Endothelial cell of umbilical vein (primary cell): ENCODE results near the gene SETDB1. TPM values are rescaled to one million over a fixed set of nuclear protein-coding genes. Genes with fewer than 3 reads are reported as not detected.

Experiments
- BruUV-seq: library from RNA; stranded (reverse); fragments of 400-500 nt; replicated peaks from 2 replicates; lab custom pipeline; 2021; lab: Mats Ljungman, UMichigan
- CTCF ChIA-PET: fragments of 300-600, 350-600 bp; sonication (Branson Sonifier 250); formaldehyde crosslinking; loops from one replicate; lab custom pipeline; 2021; ENCODE audit warnings: antibody characterized with exemption, inconsistent platforms; lab: Charles Lee
- POLR2A ChIA-PET: fragments of 300-600, 350-600 bp; sonication (Branson Sonifier 250); formaldehyde crosslinking; loops from one replicate; lab custom pipeline; 2021; ENCODE audit warnings: antibody characterized with exemption, inconsistent platforms; lab: Charles Lee
- DNase-seq: peaks from one replicate; pipeline ENCODE4 v3.0.0-alpha.2; 2011; ENCODE audit warnings: low read depth, low spot score
- FAIRE-seq: peaks from 2 replicates; lab custom pipeline; 2011; peaks lifted over from hg19 to GRCh38; lab: Jason Lieb, UNC
- H2AFZ ChIP-seq: 2 replicates; pipeline ENCODE4 v1.6.0; 2012; ENCODE audit warnings: low read depth, low read length, control low read depth, inconsistent platforms
- H3K27ac ChIP-seq: 2 replicates; pipeline ENCODE4 v1.5.1; 2011; ENCODE audit warnings: low read depth, mild to moderate bottlenecking, control low read depth, low read length, moderate library complexity; ENCODE audit not compliant: insufficient read depth
- H3K27me3 ChIP-seq, 2 experiments: 2 replicates each; pipeline versions ENCODE4 v1.6.0 to v1.6.1; 2011; ENCODE audit warnings: low read length in 2 of 2, mixed read lengths in 1 of 2; ENCODE audit not compliant: control insufficient read depth in 2 of 2, insufficient read depth in 2 of 2
- H3K36me3 ChIP-seq, 2 experiments: 2 replicates in 1 of 2; 3 replicates in 1 of 2; pipeline ENCODE4 v1.5.1; 2011; ENCODE audit warnings: low read length in 2 of 2, mild to moderate bottlenecking in 1 of 2, moderate library complexity in 1 of 2; ENCODE audit not compliant: control insufficient read depth in 2 of 2, insufficient read depth in 2 of 2; ENCODE audit errors: extremely low read depth in 1 of 2
- H3K4me1 ChIP-seq: 3 replicates; pipeline ENCODE4 v1.5.1; 2011; ENCODE audit warnings: mild to moderate bottlenecking, low read length; ENCODE audit not compliant: control insufficient read depth, insufficient read depth; ENCODE audit errors: extremely low read depth
- H3K4me2 ChIP-seq: 2 replicates; pipeline ENCODE4 v1.6.1; 2011; ENCODE audit warnings: low read length, control low read depth, mixed read lengths; ENCODE audit not compliant: insufficient read depth
- H3K4me3 ChIP-seq, 3 experiments: fragments of 200-600 bp in 1 of 3; sonication (generic), shearing (Covaris generic) in 1 of 3; replicated peaks in 1 of 3; 2 replicates each; pipeline ENCODE4 v1.5.1; 2011 to 2016; ENCODE audit warnings: control low read depth in 3 of 3, low read length in 3 of 3, mild to moderate bottlenecking in 2 of 3, inconsistent platforms in 1 of 3, low read depth in 1 of 3, moderate library complexity in 1 of 3; ENCODE audit not compliant: insufficient read depth in 1 of 3
- H3K79me2 ChIP-seq: 2 replicates; pipeline ENCODE4 v1.6.0; 2012; ENCODE audit warnings: low read length, inconsistent platforms; ENCODE audit not compliant: control insufficient read depth, insufficient read depth
- H3K9ac ChIP-seq: replicated peaks from 2 replicates; pipeline ENCODE3; 2011; ENCODE audit warnings: low read length, control low read depth; ENCODE audit not compliant: insufficient read depth; ENCODE audit errors: extremely low read depth
- H3K9me1 ChIP-seq: replicated peaks from 3 replicates; pipeline ENCODE4 v1.6.0; 2011; ENCODE audit warnings: mild to moderate bottlenecking, low read length; ENCODE audit not compliant: control insufficient read depth, insufficient read depth; ENCODE audit errors: extremely low read depth
- H3K9me3 ChIP-seq: replicated peaks from 2 replicates; pipeline ENCODE4 v1.5.1; 2012; ENCODE audit warnings: low read length, inconsistent platforms; ENCODE audit not compliant: control insufficient read depth, insufficient read depth
- H4K20me1 ChIP-seq: replicated peaks from 2 replicates; pipeline ENCODE3; 2011; ENCODE audit warnings: mild to moderate bottlenecking, low read length; ENCODE audit not compliant: control insufficient read depth, insufficient read depth; ENCODE audit errors: extremely low read depth
- CTCF ChIP-seq, 2 donors: IDR thresholded peaks; 1 replicate in 1 of 2; 2 replicates in 1 of 2; pipeline ENCODE4 v1.5.1; 2011; ENCODE audit warnings: low read length in 2 of 2, mild to moderate bottlenecking in 2 of 2, moderate library complexity in 2 of 2, control low read depth in 1 of 2, inconsistent platforms in 1 of 2, low read depth in 1 of 2; ENCODE audit not compliant: insufficient read depth in 1 of 2; ENCODE audit errors: extremely low read depth in 1 of 2
- EZH2 ChIP-seq: IDR thresholded peaks from 2 replicates; pipeline ENCODE4 v1.6.1; 2012; ENCODE audit warnings: borderline replicate concordance, low read depth, mild to moderate bottlenecking, moderate library complexity, low read length, inconsistent platforms; ENCODE audit not compliant: severe bottlenecking
- FOS ChIP-seq: IDR thresholded peaks from 2 replicates; pipeline ENCODE4 v1.6.1; 2011; ENCODE audit warnings: mild to moderate bottlenecking, low read length, moderate library complexity, borderline replicate concordance; ENCODE audit not compliant: insufficient read depth
- GATA2 ChIP-seq: IDR thresholded peaks from 2 replicates; pipeline ENCODE4 v1.7.0; 2011; ENCODE audit warnings: low read depth, mild to moderate bottlenecking, moderate library complexity, mixed read lengths, low read length; ENCODE audit not compliant: insufficient read length, insufficient read depth
- JUN ChIP-seq: IDR thresholded peaks from 2 replicates; pipeline ENCODE4 v1.6.1; 2011; ENCODE audit warnings: borderline replicate concordance, low read depth; ENCODE audit not compliant: insufficient read length, insufficient read depth
- MAX ChIP-seq: IDR thresholded peaks from 2 replicates; pipeline ENCODE4 v1.6.1; 2011; ENCODE audit not compliant: insufficient read depth, insufficient read length
- MYC ChIP-seq: IDR thresholded peaks from one replicate; pipeline ENCODE4 v1.6.1; 2011; ENCODE audit warnings: mild to moderate bottlenecking, low read depth, low read length
- POLR2A ChIP-seq: IDR thresholded peaks from 2 replicates; pipeline ENCODE4 v1.6.1; 2012; ENCODE audit warnings: low read depth, mild to moderate bottlenecking, control low read depth, low read length
- POLR2AphosphoS5 ChIP-seq: IDR thresholded peaks from 2 replicates; pipeline ENCODE4 v1.6.1; 2012; ENCODE audit warnings: low read depth, mild to moderate bottlenecking, control low read depth, low read length, moderate library complexity; ENCODE audit not compliant: insufficient read depth
- dilution Hi-C: fragments of 300-500 bp; cut with MboI; formaldehyde crosslinking; loops from one replicate; pipeline ENCODE4 v1.15.0; 2019; ENCODE audit warnings: low sequenced_read_pairs; ENCODE audit not compliant: extremely low pct_ligation_motif_present
- intact Hi-C: fragments of 100-400 bp; cut with micrococcal nuclease; formaldehyde crosslinking; loops from one replicate; pipeline ENCODE4 v1.10.0; 2022
- polyA plus RNA-seq, 4 experiments: library from polyadenylated mRNA; depleted of rRNA in 3 of 4; stranded (reverse) in 3 of 4; unstranded in 1 of 4; fragments of >200 nt; gene quantifications; 2 replicates each; pipeline versions ENCODE4 v1.2.1 to v1.2.3, GENCODE V29; 2011 to 2012; ENCODE audit warnings: missing spikeins in 1 of 4
- total RNA-seq: library from RNA; stranded (reverse); gene quantifications from 2 replicates; pipeline ENCODE4 v1.2.3, GENCODE V29; 2021

Gene SETDB1
- total and polyA plus RNA-seq, 2 donors (not counting 3 experiments of a cell fraction or from before 2014, with no cell fraction given), result 25.3 to 49.2 TPM

GRCh38 chr1:151000408-151000807 lies 74.2 kb downstream of the SETDB1 start:
- intact Hi-C loops, result no loop called here
- POLR2A ChIA-PET, result no interaction called here
- dilution Hi-C loops, result no loop called here

GRCh38 chr1:151001602-151002001 lies 75.4 kb downstream of the SETDB1 start:
- no TSS peak for BruUV-seq
- no peak overlapping the region for H2AFZ ChIP-seq
- H3K4me1 ChIP-seq, result peaks cover 22% of the 10 kb centered on the region
- H3K9me3 ChIP-seq, result no peaks in the 10 kb centered on the region
- no peaks in the 10 kb centered on the region for H4K20me1 ChIP-seq
- H3K4me2 ChIP-seq, result no peak overlapping the region
- no peaks in the 10 kb centered on the region for H3K79me2 ChIP-seq
- dilution Hi-C loops, result no loop called here
- CTCF ChIA-PET, result interaction anchor here (1.2 to 12.3 kb wide), 2 partner anchors 10 to 20 kb away, joined by 4 to 278 read pairs; partner anchors contain the start of genes ANXA9 and CERS2
- POLR2A ChIA-PET, result interaction anchor here (0.5 kb wide), 1 partner anchor 725 kb away, joined by 5 read pairs; no protein-coding TSS in a partner anchor
- H3K4me3 ChIP-seq, result no peak overlapping the region
- intact Hi-C loops, result no loop called here
- H3K9ac ChIP-seq, result no peak overlapping the region
- peaks cover 0 to 11% of the 10 kb centered on the region in 2 experiments for H3K36me3 ChIP-seq
- H3K9me1 ChIP-seq, result no peaks in the 10 kb centered on the region
- H3K27ac ChIP-seq, result no peak overlapping the region
- FAIRE-seq, result no peak
- no peak for DNase-seq
- no peak for TF ChIP-seq EZH2
- TF ChIP-seq GATA2, result no peak
- TF ChIP-seq POLR2AphosphoS5, result no peak
- no peak for TF ChIP-seq FOS
- no peak for TF ChIP-seq POLR2A
- TF ChIP-seq CTCF (IDR thresholded peaks at IDR 0.05; ENCODE audit: extremely low read depth in 1 of 2, insufficient read depth in 1 of 2, low read depth in 1 of 2, low read length in 2 of 2), result no peak
- no peak for TF ChIP-seq JUN
- TF ChIP-seq MAX, result no peak
- no peak for TF ChIP-seq MYC
- no peaks in the 10 kb centered on the region for H3K27me3 ChIP-seq

More at GRCh38 chr1:151000408-151000807, 74.2 kb downstream of the SETDB1 start:
- Histone ChIP-seq H3K36me3 (peaks cover 0 to 11% of the 10 kb centered on the region in 2 experiments), H3K4me2 (no peak overlapping the region), H3K27ac (no peak overlapping the region), H2AFZ (no peak overlapping the region), H3K9me1 (no peaks in the 10 kb centered on the region), H3K4me3 (no peak overlapping the region), H3K9ac (no peak overlapping the region), H3K27me3 (no peaks in the 10 kb centered on the region), H3K79me2 (no peaks in the 10 kb centered on the region), H3K9me3 (no peaks in the 10 kb centered on the region), H3K4me1 (peaks cover 11% of the 10 kb centered on the region), H4K20me1 (no peaks in the 10 kb centered on the region)
- no peak for TF ChIP-seq GATA2
- DNase-seq (no peak), FAIRE-seq (no peak)
- BruUV-seq, result no TSS peak
- CTCF ChIA-PET, result interaction anchor here (1.6 to 12.3 kb wide), 2 partner anchors 19 to 24 kb away, joined by 6 to 278 read pairs; partner anchors contain the start of genes ANXA9 and CERS2
